ENCODE measurements around the gene ZBTB21.

DNA sequence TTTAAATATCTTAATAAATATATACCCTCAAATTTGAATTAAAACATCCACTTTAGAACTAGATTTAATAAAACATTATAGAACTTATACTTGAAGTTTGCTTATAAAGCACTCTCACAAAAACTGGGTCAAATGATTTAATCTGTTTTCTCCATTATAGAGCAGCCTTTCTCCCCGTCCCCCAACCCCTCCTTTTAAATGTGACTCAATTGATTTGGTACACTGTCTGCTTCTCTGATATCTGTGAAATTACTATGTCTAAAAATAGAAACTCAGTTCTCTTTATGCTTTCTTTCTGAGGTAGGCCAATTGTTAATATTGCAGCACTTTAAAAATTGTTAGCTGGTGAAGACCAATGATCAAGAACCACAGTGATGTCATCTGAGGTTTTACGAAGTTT, 6.9 kb upstream of the ZBTB21 start:
- TF ChIP-seq POLR2A (IDR thresholded peaks at IDR 0.05) (no peak), EP300 (IDR thresholded peaks at IDR 0.05; ENCODE audit: low read depth) (no peak), POLR2AphosphoS5 (IDR thresholded peaks at IDR 0.05) (no peak)
- TF ChIP-seq, protein P1, sequence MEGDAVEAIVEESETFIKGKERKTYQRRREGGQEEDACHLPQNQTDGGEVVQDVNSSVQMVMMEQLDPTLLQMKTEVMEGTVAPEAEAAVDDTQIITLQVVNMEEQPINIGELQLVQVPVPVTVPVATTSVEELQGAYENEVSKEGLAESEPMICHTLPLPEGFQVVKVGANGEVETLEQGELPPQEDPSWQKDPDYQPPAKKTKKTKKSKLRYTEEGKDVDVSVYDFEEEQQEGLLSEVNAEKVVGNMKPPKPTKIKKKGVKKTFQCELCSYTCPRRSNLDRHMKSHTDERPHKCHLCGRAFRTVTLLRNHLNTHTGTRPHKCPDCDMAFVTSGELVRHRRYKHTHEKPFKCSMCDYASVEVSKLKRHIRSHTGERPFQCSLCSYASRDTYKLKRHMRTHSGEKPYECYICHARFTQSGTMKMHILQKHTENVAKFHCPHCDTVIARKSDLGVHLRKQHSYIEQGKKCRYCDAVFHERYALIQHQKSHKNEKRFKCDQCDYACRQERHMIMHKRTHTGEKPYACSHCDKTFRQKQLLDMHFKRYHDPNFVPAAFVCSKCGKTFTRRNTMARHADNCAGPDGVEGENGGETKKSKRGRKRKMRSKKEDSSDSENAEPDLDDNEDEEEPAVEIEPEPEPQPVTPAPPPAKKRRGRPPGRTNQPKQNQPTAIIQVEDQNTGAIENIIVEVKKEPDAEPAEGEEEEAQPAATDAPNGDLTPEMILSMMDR (IDR thresholded peaks at IDR 0.05) = no peak

Measured in transverse colon (tissue), 4 donors.